ENCODE measurements around the gene APOA1.

Gene APOA1

GRCh38 chr11:116791813-116792143 lies 45.6 kb downstream of the APOA1 start, which contains the start of gene APOA5:
APOA5 (minus strand) TSS chr11:116791879; CDS start chr11:116791860, 19 bp downstream.
- DNase-seq (ENCODE audit: extremely low read depth in 1 of 2, low read depth in 1 of 2): no peak

DNA sequence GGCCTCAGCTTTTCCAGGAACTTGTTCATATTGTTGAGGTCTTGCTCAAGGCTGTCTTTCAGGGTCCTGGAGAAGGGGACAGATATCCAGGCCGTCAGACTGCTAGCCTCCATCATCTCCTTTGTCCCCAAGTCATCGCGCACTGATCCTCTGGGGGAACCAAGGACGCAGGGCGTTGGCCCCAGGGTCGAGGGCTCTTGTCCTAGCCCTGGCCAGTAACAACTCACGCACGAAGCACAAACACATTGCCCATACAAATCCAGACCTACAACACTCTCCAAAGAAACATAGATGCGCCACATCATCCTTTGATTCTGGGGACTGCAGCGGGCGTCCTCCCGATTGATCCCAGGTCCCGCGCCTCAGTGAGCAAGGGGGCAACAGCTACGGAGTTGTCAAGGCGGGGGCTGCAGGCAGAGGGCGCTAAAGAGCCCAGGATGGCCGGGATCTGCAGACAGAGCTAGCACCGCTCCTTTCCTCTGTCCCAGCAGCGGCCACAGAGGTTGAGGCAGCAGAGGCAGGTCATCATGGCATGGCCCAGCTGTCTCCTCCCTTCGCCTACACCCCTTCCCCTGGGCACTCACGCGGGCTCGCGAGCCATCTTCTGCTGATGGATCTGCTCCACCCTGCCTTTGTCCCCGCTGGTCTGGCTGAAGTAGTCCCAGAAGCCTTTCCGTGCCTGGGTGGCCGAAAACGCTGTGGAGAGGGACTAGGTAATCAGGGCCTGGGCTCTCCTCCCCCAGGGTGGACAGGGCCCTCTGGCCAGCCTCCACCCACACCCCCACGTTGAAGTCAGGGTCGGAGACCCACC lies 46.2 kb downstream of the APOA1 start:
- DNase-seq (ENCODE audit: extremely low read depth in 1 of 2, low read depth in 1 of 2): peak; percentile 56 to 63

DNA sequence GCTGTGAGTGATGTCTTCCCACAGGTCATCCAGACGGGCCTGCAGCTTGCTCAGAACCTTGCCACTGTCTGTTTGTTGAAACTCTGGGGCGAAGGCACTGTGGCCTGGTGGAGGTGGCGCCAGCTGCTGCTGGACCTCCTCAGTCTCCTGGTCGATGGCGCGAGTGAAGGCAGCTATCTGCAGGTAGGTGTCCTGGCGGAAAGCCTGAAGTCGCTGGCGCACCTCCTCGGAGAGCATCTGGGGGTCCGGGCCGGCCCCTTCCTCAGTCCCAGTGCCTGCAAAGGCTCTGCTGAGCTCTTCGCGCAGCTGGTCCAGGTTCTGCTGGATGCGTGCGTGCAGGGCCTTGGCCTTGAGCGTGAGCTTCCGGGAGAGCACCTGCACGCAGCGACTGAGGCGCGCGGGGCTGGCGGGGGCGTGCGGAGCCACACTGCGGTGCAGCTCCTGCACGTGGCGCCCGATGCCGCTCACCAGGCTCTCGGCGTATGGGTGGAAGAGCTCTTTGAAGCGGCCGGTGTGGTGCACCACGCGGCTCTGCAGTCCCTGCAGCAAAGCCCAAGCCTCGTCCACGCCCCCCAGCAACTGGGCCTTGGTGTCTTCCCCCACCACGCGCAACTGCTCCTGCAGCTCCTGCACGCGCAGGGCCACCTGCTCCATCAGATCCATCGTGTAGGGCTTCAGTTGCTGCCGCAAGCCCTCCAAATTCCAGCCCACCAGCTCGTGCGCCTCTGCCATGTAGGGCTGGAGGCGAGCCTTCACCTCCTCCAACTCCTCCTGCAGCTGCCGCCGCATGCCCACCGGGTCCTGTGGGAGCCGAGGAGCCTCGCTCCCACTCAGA lies 47.0 kb downstream of the APOA1 start:
- DNase-seq (ENCODE audit: extremely low read depth in 1 of 2, low read depth in 1 of 2): no peak

GRCh38 chr11:116788975-116789374 lies 48.4 kb downstream of the APOA1 start:
- no peak for DNase-seq (ENCODE audit: extremely low read depth in 1 of 2, low read depth in 1 of 2)

DNA sequence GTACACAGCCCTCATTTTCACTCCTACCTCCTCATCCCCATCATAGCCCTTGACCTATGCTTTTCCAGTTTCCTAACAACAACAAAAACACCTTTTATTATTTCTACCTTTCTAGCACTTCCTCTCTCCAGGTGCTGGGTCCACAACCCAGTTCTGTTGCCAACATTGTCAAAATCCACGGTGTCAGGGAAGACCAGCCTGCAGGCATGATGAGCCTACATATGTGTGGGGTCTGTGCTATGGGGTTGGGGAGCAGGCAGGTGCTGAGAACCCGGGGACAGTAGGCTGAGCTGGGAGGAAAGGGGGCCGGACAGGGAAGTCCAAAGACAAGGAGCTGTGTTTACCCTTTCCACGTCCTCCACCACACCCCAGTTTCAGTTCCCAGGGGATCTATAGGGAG lies 48.9 kb downstream of the APOA1 start:
- DNase-seq (ENCODE audit: extremely low read depth in 1 of 2, low read depth in 1 of 2): no peak

DNA sequence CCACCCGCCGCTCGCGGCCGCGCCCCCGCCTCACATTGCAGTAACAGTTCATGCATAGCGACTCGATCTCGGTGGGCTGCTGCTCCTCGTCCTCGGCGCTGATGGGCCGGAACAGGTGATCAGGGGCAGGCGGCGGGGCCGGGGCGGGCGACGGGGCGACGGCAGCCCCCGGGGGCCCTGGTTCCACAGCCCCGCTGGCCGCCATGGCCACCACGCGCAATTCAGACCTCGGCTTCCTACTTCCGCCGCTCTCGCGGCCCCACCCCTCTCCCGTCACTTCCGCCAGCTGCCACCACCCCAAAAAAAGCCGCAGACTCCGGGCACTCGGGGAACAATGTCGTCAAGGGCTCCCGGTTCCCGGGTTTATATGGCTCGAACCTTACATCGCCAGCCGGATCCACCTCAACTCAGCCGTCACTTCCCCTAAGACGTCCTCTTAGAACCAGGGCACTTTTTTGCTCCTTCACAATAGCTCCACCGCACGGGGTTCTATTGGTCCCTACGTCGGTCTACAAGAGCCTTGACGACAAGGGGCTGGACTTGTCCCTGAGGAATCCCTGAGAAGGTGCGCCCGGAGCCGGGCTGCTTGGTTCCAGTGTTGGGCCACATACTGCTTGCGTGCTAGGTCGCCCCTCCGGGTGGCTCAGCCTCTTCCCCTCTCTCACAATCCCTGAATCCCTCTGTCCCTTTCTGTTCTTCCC lies 49.5 kb downstream of the APOA1 start, which contains the start of gene ZPR1:
TSS of gene ZPR1 (minus strand) at position 238 of the 701 bp plus-strand sequence. CDS start at position 205, 33 bp downstream.
- DNase-seq (ENCODE audit: extremely low read depth in 1 of 2, low read depth in 1 of 2): peak; percentile 54 to 77

- no peak for DNase-seq (ENCODE audit: extremely low read depth in 1 of 2, low read depth in 1 of 2)
Observed at GRCh38 chr11:116787436-116787785, 50.0 kb downstream of the APOA1 start.

GRCh38 chr11:116786966-116787365 lies 50.5 kb downstream of the APOA1 start:
- no peak for DNase-seq (ENCODE audit: extremely low read depth in 1 of 2, low read depth in 1 of 2)

- DNase-seq (ENCODE audit: extremely low read depth in 1 of 2, low read depth in 1 of 2): no peak
Observed at GRCh38 chr11:116786326-116786725, 51.1 kb downstream of the APOA1 start.
